Epithelial cell of proximal tubule (primary cell): ENCODE data around the gene MLX. TPM values are rescaled to one million over a fixed set of nuclear protein-coding genes. Genes with fewer than 3 reads are reported as not detected.
A peak's percentile ranks its signal among the peaks of the same experiment; 100 is the strongest.
"Not testable (repeated sequence)": the region's sequence is repeated elsewhere in the genome, so short reads cannot be mapped to it uniquely, and the experiment has no call there.

ENCODE experiments used
- DNase-seq: peaks from one replicate; pipeline ENCODE4 v3.0.0-alpha.2; 2011; ENCODE audit warnings: low read depth
- H3K4me3 ChIP-seq: 2 replicates; pipeline ENCODE4 v1.5.1; 2011; ENCODE audit warnings: low read depth, mild to moderate bottlenecking, low read length
- CTCF ChIP-seq: conservative IDR thresholded peaks from 2 replicates; pipeline ENCODE4 v1.5.1; 2012; ENCODE audit warnings: low read depth, mild to moderate bottlenecking, low read length
- total RNA-seq: library from RNA; depleted of rRNA; stranded (reverse); fragments of >200 nt; gene quantifications from 2 replicates; pipeline ENCODE4 v1.2.3, GENCODE V29; 2015

MLX gene
- total RNA-seq, 1 donor from 2014 or later: 15.7 TPM

- no peak for DNase-seq
- TF ChIP-seq CTCF: no peak
- H3K4me3 ChIP-seq: peak overlapping the region; percentile 86
These were observed 29.6 kb upstream of the MLX start for GRCh38 chr17:42537156-42537805.

DNA sequence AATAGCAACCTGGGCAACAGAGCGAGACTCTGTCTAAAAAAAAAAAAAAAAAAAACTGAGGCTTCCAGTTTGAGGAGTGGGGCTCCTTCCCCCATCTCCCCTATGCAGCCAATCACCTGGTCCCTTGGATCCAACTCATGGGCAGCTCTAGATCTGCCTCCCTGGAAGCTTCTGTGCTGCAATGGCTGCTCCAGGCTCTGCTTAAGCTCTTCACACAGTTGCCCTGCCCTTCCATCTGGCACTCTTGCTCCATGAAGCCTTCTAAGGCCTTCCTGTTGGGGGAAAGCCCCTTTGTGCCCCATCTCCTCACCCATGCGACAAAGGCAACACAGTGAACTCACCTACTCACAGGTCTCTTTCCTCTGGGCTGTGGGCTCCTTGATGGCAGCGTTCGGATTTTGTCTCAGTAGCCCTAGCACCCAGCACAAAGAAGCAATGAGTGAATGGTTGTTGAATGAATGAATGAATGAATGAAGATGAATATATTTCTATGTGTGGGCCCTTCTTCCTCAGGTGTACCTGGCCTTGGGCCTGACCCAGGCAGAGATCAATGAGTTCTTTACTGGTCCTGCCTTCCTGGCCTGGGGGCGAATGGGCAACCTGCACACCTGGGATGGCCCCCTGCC is 29.0 kb upstream of the MLX start:
- TF ChIP-seq CTCF: no peak
- no peak overlapping the region for H3K4me3 ChIP-seq
- no peak for DNase-seq

- no peak overlapping the region for H3K4me3 ChIP-seq
- no peak for TF ChIP-seq CTCF
- DNase-seq: no peak
These were observed 28.4 kb upstream of the MLX start for GRCh38 chr17:42538482-42538881.

DNA sequence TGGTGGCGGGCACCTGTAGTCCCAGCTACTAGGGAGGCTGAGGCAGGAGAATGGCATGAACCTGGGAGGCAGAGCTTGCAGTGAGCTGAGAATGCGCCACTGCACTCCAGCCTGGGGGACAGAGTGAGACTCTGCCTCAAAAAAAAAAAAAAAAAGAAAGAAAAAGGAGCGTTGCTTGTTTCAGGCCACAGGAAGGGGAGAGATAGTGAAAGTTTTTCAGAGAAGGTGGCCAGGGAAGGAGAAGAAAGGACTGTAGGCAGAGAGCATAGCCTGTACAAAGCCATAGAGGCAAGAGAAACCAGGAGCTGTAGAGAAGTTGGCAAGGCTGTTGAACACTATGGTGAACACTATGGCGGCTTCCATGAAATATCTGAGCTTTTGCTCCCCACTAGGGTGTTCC is 26.3 kb upstream of the MLX start:
- H3K4me3 ChIP-seq, DNase-seq: not testable (repeated sequence)

DNA sequence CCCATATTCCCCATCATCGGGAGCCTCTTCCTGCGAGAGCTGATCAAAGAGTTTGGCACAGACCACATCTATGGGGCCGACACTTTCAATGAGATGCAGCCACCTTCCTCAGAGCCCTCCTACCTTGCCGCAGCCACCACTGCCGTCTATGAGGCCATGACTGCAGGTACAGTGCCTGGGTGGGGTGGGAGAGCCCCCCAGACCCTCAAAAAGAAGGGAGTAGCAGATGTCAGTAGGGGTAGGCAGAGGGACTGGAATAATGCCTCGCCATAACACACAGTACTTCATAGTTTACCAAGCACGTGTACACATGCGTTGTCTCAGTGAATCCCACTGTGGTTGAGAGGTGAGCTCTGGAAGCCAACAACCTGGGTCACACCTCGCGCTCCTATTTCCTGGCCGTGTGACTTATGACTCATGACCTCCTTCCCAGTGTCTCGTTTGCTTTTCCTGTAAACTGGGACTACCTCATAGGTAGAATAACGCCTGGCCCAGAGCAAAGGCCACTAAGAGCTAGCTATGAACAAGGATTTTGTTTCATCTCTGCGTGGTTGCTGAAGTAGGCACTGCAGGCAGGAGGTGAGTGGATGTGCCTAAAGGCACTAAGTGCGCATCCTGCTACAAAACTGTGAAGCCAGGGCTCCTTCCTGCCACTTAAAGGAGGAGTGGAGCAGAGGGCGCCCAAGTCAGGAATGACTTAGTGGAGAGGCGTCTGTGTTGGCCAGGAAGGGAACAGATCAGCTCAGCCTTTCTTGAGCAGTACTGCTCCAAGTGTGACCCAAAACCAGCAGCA is 25.7 kb upstream of the MLX start:
- DNase-seq: no peak
- TF ChIP-seq CTCF: no peak
- no peak overlapping the region for H3K4me3 ChIP-seq

GRCh38 chr17:42543190-42544079 is 23.5 kb upstream of the MLX start:
- no peak overlapping the region for H3K4me3 ChIP-seq
- TF ChIP-seq CTCF: no peak
- DNase-seq: no peak

- H3K4me3 ChIP-seq: no peak overlapping the region
- TF ChIP-seq CTCF: no peak
- DNase-seq: no peak
These were observed 22.0 kb upstream of the MLX start for GRCh38 chr17:42544874-42545283.

GRCh38 chr17:42545755-42546505 is 21.0 kb upstream of the MLX start:
- not testable (repeated sequence) for DNase-seq, H3K4me3 ChIP-seq
